ENCODE results near the gene THYN1. TPM values are rescaled to one million over a fixed set of nuclear protein-coding genes. Genes with fewer than 3 reads are reported as not detected.
"Not testable (repeated sequence)": the region's sequence is repeated elsewhere in the genome, so short reads cannot be mapped to it uniquely, and the experiment has no call there.

Gene THYN1
- total RNA-seq, 2 experiments from 2014 or later: 70.1 to 75.3 TPM

GRCh38 chr11:134287561-134287960, 34.4 kb upstream of the THYN1 start:
- ChIA-PET CTCF (no interaction called here), POLR2A (interaction anchor here (1.3 kb wide), 1 partner anchor 12 kb away, joined by 3 read pairs; the partner anchor contains the start of gene GLB1L3)
- Mint-ChIP-seq H3K4me3 (no peak overlapping the region), H3K9me3 (no peaks in the 10 kb centered on the region), H3K4me1 (ENCODE audit: low read depth) (no peaks in the 10 kb centered on the region), H3K36me3 (ENCODE audit: low read depth) (peaks cover 6% of the 10 kb centered on the region), H3K27me3 (no peaks in the 10 kb centered on the region), H3K27ac (no peak overlapping the region)
- intact Hi-C loops (cut with micrococcal nuclease): no loop called here
- DNase-seq (no peak), ATAC-seq (no peak)
- TF ChIP-seq CTCF (IDR thresholded peaks at IDR 0.05): no peak

DNA sequence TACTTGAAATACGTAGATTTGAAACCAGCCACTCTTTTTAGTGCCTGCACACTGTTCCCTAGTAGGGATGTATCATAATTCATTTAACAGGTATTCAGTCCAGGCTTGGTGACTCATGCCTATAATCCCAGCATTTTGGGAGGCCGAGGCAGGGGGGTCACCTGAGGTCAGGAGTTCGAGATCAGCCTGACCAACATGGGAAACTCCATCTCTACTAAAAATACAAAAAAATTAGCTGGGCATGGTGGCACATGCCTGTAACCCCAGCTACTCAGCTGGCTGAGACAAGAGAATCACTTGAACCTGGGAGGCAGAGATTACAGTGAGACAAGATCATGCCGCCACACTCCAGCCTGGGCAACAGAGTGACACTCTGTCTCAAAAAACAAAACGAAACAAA, 31.2 kb upstream of the THYN1 start:
- intact Hi-C loops (cut with micrococcal nuclease): not testable (repeated sequence)

GRCh38 chr11:134283461-134284230, 30.5 kb upstream of the THYN1 start:
- Mint-ChIP-seq H3K4me3 (no peak overlapping the region), H3K4me1 (ENCODE audit: low read depth) (peaks cover 3% of the 10 kb centered on the region), H3K27me3 (no peaks in the 10 kb centered on the region), H3K27ac (no peak overlapping the region), H3K36me3 (ENCODE audit: low read depth) (peaks cover 11% of the 10 kb centered on the region), H3K9me3 (peaks cover under 1% of the 10 kb centered on the region)
- ChIA-PET CTCF (interaction anchor here (1.5 kb wide), 1 partner anchor 234 kb away, joined by 3 read pairs; no protein-coding TSS in a partner anchor), POLR2A (interaction anchor here (1.0 to 1.5 kb wide), 2 partner anchors 11 to 14 kb away, joined by 3 read pairs; no protein-coding TSS in a partner anchor)
- intact Hi-C loops (cut with micrococcal nuclease): no loop called here
- no peak for DNase-seq
- no peak for ATAC-seq
- no peak for TF ChIP-seq CTCF (IDR thresholded peaks at IDR 0.05)

More for the DNA sequence above, 31.2 kb upstream of the THYN1 start:
- CTCF ChIA-PET: interaction anchor here (1.5 kb wide), 1 partner anchor 234 kb away, joined by 3 read pairs; no protein-coding TSS in a partner anchor
- not testable (repeated sequence) for ATAC-seq; H3K4me1 Mint-ChIP-seq (ENCODE audit: low read depth); H3K27me3 Mint-ChIP-seq; H3K4me3 Mint-ChIP-seq; H3K36me3 Mint-ChIP-seq (ENCODE audit: low read depth); DNase-seq; H3K27ac Mint-ChIP-seq; H3K9me3 Mint-ChIP-seq
- POLR2A ChIA-PET: interaction anchor here (1.0 kb wide), 1 partner anchor 11 kb away, joined by 3 read pairs; no protein-coding TSS in a partner anchor

DNA sequence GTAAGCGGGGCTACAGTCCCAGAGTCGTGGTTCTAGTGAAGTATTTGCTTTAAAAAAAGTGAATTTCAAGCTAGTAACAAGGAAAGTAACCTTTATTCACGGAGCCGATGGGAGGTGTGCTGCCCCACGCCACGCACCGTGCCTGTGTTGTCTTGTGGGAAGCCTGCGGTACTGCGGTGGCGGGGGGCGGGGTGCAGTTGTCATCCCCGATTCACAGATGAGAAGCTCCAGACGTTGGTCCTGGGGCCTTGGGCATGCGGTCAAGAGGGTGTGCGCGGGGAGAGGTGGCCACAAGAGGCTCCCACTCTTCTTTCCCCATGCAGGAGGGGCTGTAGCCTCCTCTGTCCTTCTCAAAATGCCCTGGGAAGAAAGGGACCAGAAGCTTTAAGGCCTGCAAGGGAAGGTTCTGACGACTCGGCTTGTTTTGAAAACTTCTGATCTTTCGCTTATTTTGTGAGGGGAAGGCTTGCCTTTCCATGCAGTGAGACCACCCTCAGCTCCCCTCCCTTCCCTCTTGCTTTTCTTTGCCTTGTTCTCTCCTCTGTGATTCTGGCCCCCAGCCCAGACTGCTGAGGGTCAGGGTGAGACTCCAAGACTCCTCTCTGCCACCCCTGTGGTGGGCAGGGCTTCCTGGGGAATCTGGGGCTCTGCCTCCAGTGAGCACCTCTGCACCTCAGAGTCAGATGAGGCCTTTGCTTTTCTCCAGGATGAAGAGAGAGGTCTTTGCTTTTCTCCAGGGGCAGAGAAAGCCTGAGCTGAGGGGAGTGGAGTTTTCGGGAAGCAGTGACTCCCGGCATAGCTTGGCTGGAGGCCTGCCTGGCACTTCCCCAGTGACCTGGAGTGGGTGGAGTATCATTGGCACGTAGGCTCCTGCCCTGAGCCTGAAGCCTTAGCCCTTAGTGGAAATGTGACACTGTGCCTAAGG, 29.2 kb upstream of the THYN1 start:
- no peak overlapping the region for H3K4me3 Mint-ChIP-seq
- H3K36me3 Mint-ChIP-seq (ENCODE audit: low read depth): peaks cover 21% of the 10 kb centered on the region
- H3K4me1 Mint-ChIP-seq (ENCODE audit: low read depth): peaks cover 6% of the 10 kb centered on the region
- no peak overlapping the region for H3K27ac Mint-ChIP-seq
- intact Hi-C loops (cut with micrococcal nuclease): no loop called here
- ATAC-seq (no peak), DNase-seq (no peak)
- peaks cover under 1% of the 10 kb centered on the region for H3K27me3 Mint-ChIP-seq
- TF ChIP-seq CTCF (IDR thresholded peaks at IDR 0.05): no peak
- ChIA-PET CTCF (interaction anchor here (1.2 to 1.5 kb wide), 2 partner anchors 20 to 232 kb away, joined by 3 to 4 read pairs; no protein-coding TSS in a partner anchor), POLR2A (interaction anchor here (1.5 kb wide), 1 partner anchor 13 kb away, joined by 3 read pairs; no protein-coding TSS in a partner anchor)
- peaks cover 2% of the 10 kb centered on the region for H3K9me3 Mint-ChIP-seq

GRCh38 chr11:134281635-134282034, 28.5 kb upstream of the THYN1 start:
- H3K27me3 Mint-ChIP-seq; ATAC-seq; H3K9me3 Mint-ChIP-seq; H3K4me1 Mint-ChIP-seq (ENCODE audit: low read depth); H3K4me3 Mint-ChIP-seq; POLR2A ChIA-PET; H3K27ac Mint-ChIP-seq; intact Hi-C loops (cut with micrococcal nuclease); DNase-seq: not testable (repeated sequence)
- CTCF ChIA-PET: interaction anchor here (1.2 kb wide), 1 partner anchor 19 kb away, joined by 4 read pairs; no protein-coding TSS in a partner anchor
- H3K36me3 Mint-ChIP-seq (ENCODE audit: low read depth): peaks cover 24% of the 10 kb centered on the region
